Bronchial epithelial cell (primary cell): ENCODE measurements around the gene ARPIN. TPM values are rescaled to one million over a fixed set of nuclear protein-coding genes. Genes with fewer than 3 reads are reported as not detected.

Experiments
- DNase-seq: peaks from one replicate; pipeline ENCODE4 v3.0.0-alpha.2; 2010; ENCODE audit warnings: low read depth
- FAIRE-seq: peaks from 2 replicates; lab custom pipeline; 2011; peaks lifted over from hg19 to GRCh38; lab: Jason Lieb, UNC
- H3K27me3 ChIP-seq: 2 replicates; pipeline ENCODE4 v1.5.1; 2011; ENCODE audit warnings: low read length; ENCODE audit not compliant: control insufficient read depth, insufficient read depth
- H3K36me3 ChIP-seq: 2 replicates; pipeline ENCODE4 v1.5.1; 2011; ENCODE audit warnings: low read length; ENCODE audit not compliant: control insufficient read depth, insufficient read depth
- H3K4me3 ChIP-seq: 2 replicates; pipeline ENCODE4 v1.5.1; 2011; ENCODE audit warnings: mild to moderate bottlenecking, low read depth, low read length, control low read depth
- total RNA-seq: library from RNA; depleted of rRNA; stranded (reverse); fragments of >200 nt; gene quantifications from 2 replicates; pipeline ENCODE4 v1.2.1, GENCODE V29; 2014
- TF ChIP-seq, protein P1 (sequence below): IDR thresholded peaks from 2 replicates; pipeline ENCODE4 v1.5.1; 2011; ENCODE audit warnings: mild to moderate bottlenecking, moderate library complexity, low read length, control low read depth, inconsistent platforms; ENCODE audit not compliant: insufficient read depth, severe bottlenecking

The ARPIN gene
- total RNA-seq, 1 donor from 2014 or later, result 4.5 TPM

- no peaks in the 10 kb centered on the region for H3K27me3 ChIP-seq
- no peak overlapping the region for H3K4me3 ChIP-seq
- TF ChIP-seq, protein P1, sequence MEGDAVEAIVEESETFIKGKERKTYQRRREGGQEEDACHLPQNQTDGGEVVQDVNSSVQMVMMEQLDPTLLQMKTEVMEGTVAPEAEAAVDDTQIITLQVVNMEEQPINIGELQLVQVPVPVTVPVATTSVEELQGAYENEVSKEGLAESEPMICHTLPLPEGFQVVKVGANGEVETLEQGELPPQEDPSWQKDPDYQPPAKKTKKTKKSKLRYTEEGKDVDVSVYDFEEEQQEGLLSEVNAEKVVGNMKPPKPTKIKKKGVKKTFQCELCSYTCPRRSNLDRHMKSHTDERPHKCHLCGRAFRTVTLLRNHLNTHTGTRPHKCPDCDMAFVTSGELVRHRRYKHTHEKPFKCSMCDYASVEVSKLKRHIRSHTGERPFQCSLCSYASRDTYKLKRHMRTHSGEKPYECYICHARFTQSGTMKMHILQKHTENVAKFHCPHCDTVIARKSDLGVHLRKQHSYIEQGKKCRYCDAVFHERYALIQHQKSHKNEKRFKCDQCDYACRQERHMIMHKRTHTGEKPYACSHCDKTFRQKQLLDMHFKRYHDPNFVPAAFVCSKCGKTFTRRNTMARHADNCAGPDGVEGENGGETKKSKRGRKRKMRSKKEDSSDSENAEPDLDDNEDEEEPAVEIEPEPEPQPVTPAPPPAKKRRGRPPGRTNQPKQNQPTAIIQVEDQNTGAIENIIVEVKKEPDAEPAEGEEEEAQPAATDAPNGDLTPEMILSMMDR, result no peak
- H3K36me3 ChIP-seq, result no peaks in the 10 kb centered on the region
- DNase-seq, result no peak
- FAIRE-seq, result no peak
Measured at GRCh38 chr15:89936051-89936785, 23.5 kb upstream of the ARPIN start.

- H3K4me3 ChIP-seq, result no peak overlapping the region
- H3K36me3 ChIP-seq, result no peaks in the 10 kb centered on the region
- DNase-seq, result no peak
- TF ChIP-seq, protein P1, result no peak
- no peaks in the 10 kb centered on the region for H3K27me3 ChIP-seq
- no peak for FAIRE-seq
Measured at GRCh38 chr15:89932880-89933279, 20.1 kb upstream of the ARPIN start.

DNA sequence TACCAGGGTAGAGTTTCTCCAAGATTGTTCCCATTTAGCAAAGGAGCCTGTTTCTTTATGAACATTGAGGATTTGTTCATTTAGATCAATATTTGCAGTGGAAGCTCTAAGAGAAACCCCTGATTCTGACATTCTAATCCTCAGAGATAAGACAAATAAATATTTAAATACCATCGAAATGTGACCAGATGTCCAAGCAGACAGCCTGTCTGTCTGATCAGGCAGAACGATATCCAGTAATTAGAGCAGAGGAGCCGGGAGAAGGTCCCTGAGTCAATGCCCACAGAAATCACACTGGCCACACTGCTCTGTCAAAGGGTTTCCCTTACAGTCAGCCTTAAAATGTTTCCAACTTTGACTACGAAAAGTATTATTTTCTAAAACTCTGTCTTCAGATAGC, 15.7 kb upstream of the ARPIN start:
- Histone ChIP-seq H3K27me3 (no peaks in the 10 kb centered on the region), H3K36me3 (no peaks in the 10 kb centered on the region), H3K4me3 (no peak overlapping the region)
- DNase-seq (no peak), FAIRE-seq (no peak)
- TF ChIP-seq, protein P1, result no peak

DNA sequence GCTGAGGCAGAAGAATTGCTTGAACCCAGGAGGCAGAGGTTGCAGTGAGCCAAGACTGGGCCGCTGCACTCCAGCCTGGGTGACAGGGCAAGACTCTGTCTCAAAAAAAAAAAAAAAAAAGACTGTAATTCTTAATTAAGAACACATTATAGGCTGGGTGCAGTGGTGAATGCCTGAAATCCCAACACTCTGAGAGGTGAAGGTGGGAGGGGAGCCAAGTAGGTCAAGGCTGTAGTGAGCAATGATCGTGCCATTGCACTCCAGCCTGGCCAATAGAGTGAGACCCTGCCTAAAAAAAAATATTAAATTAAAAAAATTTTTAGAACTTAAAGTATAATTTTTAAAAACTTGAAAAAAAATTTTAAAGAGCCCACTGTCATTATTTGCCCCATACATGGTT, 13.4 kb upstream of the ARPIN start:
- TF ChIP-seq, protein P1, result no peak
- H3K36me3 ChIP-seq, result no peaks in the 10 kb centered on the region
- no peaks in the 10 kb centered on the region for H3K27me3 ChIP-seq
- no peak overlapping the region for H3K4me3 ChIP-seq
- no peak for DNase-seq
- no peak for FAIRE-seq

DNA sequence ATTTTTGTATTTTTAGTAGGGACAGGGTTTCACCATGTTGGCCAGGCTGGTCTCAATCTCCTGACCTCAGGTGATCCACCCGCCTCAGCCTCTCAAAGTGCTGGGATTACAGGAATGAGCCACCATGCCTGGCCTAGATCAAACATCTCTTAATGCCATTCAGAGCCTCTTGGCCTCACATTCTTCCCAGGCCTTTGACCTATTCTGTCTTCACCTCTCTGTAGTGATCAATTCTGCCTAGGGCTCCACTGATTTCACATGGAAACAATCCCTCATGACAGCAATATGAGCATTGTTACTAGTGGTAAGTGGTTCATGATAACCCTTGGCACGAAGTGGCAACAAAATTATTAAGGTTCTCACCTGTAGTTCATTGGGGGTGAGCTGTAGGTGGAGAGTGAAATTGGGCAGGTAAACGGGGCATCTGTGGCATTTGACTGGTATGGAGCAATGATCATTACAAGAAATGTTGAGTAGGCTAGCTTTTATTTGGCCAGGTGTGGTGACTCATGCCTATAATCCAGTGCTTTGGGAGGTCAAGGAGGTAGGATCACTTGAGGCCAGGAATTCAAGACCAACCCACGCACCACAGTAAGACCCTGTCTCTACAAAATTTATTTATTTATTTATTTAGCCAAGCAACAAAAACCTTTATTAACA, 4.8 kb upstream of the ARPIN start:
- TF ChIP-seq, protein P1, result no peak
- FAIRE-seq (no peak), DNase-seq (peak; percentile 84)
- Histone ChIP-seq H3K36me3 (no peaks in the 10 kb centered on the region), H3K27me3 (no peaks in the 10 kb centered on the region), H3K4me3 (no peak overlapping the region)
